Activated CD4-positive, alpha-beta memory T cell treated with anti-CD3 and anti-CD28 coated beads for 36 hours (primary cell): Measurements from ENCODE around the gene VARS2. TPM values are rescaled to one million over a fixed set of nuclear protein-coding genes. Genes with fewer than 3 reads are reported as not detected.
"Not testable (repeated sequence)": the region's sequence is repeated elsewhere in the genome, so short reads cannot be mapped to it uniquely, and the experiment has no call there.

Experiments
- CTCF ChIA-PET: fragments of 350-600 bp; sonication (Branson Sonifier 250); formaldehyde crosslinking; loops from one replicate; lab custom pipeline; 2021; ENCODE audit warnings: antibody characterized with exemption, inconsistent platforms; lab: Charles Lee
- POLR2A ChIA-PET: fragments of 350-600 bp; sonication (Branson Sonifier 250); formaldehyde crosslinking; loops from one replicate; lab custom pipeline; 2021; ENCODE audit warnings: antibody characterized with exemption; lab: Charles Lee
- DNase-seq: peaks from one replicate; pipeline ENCODE4 v3.0.0-alpha.2; 2020
- H3K27ac Mint-ChIP-seq: one replicate; pipeline ENCODE4 v1.8.0; 2021; ENCODE audit warnings: mixed read lengths
- H3K27me3 Mint-ChIP-seq: one replicate; pipeline ENCODE4 v1.8.0; 2021; ENCODE audit warnings: mixed read lengths
- H3K36me3 Mint-ChIP-seq: one replicate; pipeline ENCODE4 v1.8.0; 2021; ENCODE audit warnings: mixed read lengths
- H3K4me1 Mint-ChIP-seq: one replicate; pipeline ENCODE4 v1.8.0; 2021; ENCODE audit warnings: low read depth, mixed read lengths
- H3K4me3 Mint-ChIP-seq: one replicate; pipeline ENCODE4 v1.8.0; 2021; ENCODE audit warnings: mild to moderate bottlenecking, mixed read lengths
- H3K9me3 Mint-ChIP-seq: one replicate; pipeline ENCODE4 v1.8.0; 2021; ENCODE audit warnings: mixed read lengths
- intact Hi-C: fragments of 100-400 bp; cut with micrococcal nuclease; formaldehyde crosslinking; loops from one replicate; pipeline ENCODE4 v1.15.1; 2023
- total RNA-seq, 2 experiments: library from RNA; stranded (reverse); gene quantifications; one replicate each; pipeline ENCODE4 v1.2.3, GENCODE V29; 2021

The VARS2 gene
- total RNA-seq, 2 experiments from 2014 or later, result 56.9 to 68.9 TPM

DNA sequence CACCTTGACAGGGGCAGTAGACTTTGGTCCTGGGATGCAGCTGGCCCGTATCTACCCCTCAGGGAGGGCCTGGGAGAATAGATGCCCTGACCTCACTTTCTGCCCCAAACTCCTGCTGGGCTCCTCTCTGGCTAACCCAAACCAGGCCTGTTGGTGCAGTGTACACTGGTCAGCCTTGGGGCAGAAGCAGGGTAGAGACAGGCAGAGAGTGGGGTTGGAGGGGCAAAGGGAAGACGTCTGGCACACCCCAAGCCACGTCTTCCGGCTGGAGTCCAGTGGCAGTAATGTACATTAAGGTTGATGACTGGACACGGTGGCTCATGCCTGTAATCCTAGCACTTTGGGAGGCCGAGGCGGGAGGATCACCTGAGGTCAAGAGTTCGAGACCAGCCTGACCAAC, 20.4 kb upstream of the VARS2 start:
- Mint-ChIP-seq H3K4me1 (no peaks in the 10 kb centered on the region), H3K27me3 (no peaks in the 10 kb centered on the region), H3K9me3 (no peaks in the 10 kb centered on the region), H3K27ac (no peak overlapping the region), H3K4me3 (no peak overlapping the region), H3K36me3 (no peaks in the 10 kb centered on the region)
- no peak for DNase-seq
- ChIA-PET CTCF (no interaction called here), POLR2A (no interaction called here)
- intact Hi-C loops, result no loop called here

DNA sequence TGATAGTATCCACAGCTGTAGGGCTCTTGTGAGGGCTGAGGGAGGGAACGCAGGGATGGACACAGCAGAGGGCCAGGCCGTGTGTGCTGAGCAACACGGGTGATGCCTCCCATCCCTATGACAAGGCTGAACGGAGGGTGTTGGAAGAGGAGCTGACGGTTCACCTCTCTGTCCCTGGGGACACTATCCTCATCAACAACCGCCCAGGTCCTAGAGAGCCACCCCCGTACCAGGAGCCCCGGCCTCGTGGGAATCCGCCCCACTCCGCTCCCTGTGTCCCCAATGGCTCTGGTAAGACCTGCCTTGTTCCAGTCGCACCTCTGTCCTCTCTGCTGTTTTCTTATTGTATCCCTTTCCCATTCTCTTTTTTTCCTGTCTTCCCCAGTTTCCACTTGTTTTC, 19.7 kb upstream of the VARS2 start:
- CTCF ChIA-PET, result interaction anchor here (0.6 kb wide), 1 partner anchor 66 kb away, joined by 3 read pairs; no protein-coding TSS in a partner anchor
- no peaks in the 10 kb centered on the region for H3K36me3 Mint-ChIP-seq

DNA sequence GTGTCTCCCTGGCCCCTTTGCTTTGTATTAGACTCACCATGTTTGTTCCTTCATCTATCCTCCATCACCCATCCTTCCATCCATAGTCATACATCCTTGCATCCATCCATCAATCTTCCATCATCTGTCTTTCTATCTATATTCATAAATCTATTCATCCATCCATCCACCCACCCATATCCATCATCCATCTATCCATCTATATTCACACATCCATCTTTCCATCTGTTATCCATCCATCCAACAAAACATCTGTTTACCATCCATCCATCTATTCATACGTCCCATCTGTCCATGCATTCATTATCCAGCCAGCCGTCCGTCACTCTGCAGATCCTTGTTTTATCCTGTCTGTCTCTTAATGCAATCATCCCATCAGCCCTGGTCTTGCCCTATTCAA, 19.1 kb upstream of the VARS2 start:
- CTCF ChIA-PET, result no interaction called here
- Mint-ChIP-seq H3K4me1 (no peaks in the 10 kb centered on the region), H3K27ac (no peak overlapping the region), H3K4me3 (no peak overlapping the region), H3K27me3 (no peaks in the 10 kb centered on the region), H3K36me3 (no peaks in the 10 kb centered on the region), H3K9me3 (no peaks in the 10 kb centered on the region)
- DNase-seq, result no peak
- POLR2A ChIA-PET, result no interaction called here
- intact Hi-C loops, result no loop called here

More for the DNA sequence above, 19.7 kb upstream of the VARS2 start:
- Mint-ChIP-seq H3K4me3 (no peak overlapping the region), H3K4me1 (no peaks in the 10 kb centered on the region), H3K27me3 (no peaks in the 10 kb centered on the region), H3K9me3 (no peaks in the 10 kb centered on the region), H3K27ac (no peak overlapping the region)
- POLR2A ChIA-PET, result no interaction called here
- intact Hi-C loops, result no loop called here
- DNase-seq, result no peak

DNA sequence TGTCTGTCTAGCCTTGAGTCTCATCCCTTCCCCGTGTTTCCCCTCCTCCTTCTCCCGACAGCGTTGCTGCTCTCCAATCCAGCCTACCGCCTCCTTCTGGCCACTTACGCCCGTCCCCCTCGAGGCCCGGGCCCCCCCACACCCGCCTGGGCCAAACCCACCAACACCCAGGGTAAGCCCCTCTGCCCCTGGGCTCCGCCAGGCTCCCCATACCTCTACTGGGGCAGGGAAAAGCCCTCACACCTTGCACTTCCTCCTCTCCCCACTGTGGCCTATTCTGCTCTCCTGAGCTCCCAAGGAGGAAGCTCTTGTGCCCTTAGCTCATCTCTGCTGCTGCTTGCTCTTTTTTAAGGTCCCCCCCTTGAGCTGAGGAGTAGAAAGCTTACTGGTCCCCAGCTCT, 18.7 kb upstream of the VARS2 start:
- H3K36me3 Mint-ChIP-seq, result no peaks in the 10 kb centered on the region
- H3K4me1 Mint-ChIP-seq, result no peaks in the 10 kb centered on the region
- H3K4me3 Mint-ChIP-seq, result no peak overlapping the region
- intact Hi-C loops, result no loop called here
- no peak overlapping the region for H3K27ac Mint-ChIP-seq
- H3K27me3 Mint-ChIP-seq, result no peaks in the 10 kb centered on the region
- ChIA-PET POLR2A (interaction anchor here (1.1 kb wide), 1 partner anchor 66 kb away, joined by 3 read pairs; no protein-coding TSS in a partner anchor), CTCF (interaction anchor here (1.1 kb wide), 1 partner anchor 18 kb away, joined by 4 read pairs; no protein-coding TSS in a partner anchor)
- no peak for DNase-seq
- H3K9me3 Mint-ChIP-seq, result no peaks in the 10 kb centered on the region

DNA sequence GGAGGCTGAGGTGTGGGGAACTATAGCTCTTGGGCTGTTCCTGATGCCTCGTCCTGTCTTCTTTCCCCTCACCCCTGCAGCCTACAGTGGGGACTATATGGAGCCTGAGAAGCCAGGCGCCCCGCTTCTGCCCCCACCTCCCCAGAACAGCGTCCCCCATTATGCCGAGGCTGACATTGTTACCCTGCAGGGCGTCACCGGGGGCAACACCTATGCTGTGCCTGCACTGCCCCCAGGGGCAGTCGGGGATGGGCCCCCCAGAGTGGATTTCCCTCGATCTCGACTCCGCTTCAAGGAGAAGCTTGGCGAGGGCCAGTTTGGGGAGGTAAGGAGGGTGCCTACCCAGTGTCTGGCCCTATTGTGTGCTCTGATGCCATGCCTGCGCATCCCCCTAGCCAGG, 17.5 kb upstream of the VARS2 start:
- H3K27ac Mint-ChIP-seq, result no peak overlapping the region
- DNase-seq, result no peak
- H3K27me3 Mint-ChIP-seq, result no peaks in the 10 kb centered on the region
- intact Hi-C loops, result no loop called here
- H3K4me3 Mint-ChIP-seq, result no peak overlapping the region
- ChIA-PET POLR2A (interaction anchor here (1.1 kb wide), 1 partner anchor 67 kb away, joined by 3 read pairs; no protein-coding TSS in a partner anchor), CTCF (interaction anchor here (1.1 kb wide), 1 partner anchor 19 kb away, joined by 4 read pairs; no protein-coding TSS in a partner anchor)
- H3K36me3 Mint-ChIP-seq, result no peaks in the 10 kb centered on the region
- H3K9me3 Mint-ChIP-seq, result no peaks in the 10 kb centered on the region
- peaks cover 2% of the 10 kb centered on the region for H3K4me1 Mint-ChIP-seq

DNA sequence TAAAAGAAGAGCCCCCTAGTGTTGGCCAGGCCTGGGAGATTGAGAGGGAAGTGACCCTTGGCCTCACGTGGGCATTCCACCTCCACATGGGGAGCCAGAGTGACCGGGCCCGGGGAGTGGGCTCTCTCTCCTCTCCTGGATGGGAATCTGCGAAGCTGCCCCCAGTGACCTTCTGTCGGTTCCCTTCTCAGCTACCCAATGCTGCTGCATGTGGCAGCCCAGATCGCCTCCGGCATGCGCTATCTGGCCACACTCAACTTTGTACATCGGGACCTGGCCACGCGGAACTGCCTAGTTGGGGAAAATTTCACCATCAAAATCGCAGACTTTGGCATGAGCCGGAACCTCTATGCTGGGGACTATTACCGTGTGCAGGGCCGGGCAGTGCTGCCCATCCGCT, 16.2 kb upstream of the VARS2 start:
- ChIA-PET POLR2A (no interaction called here), CTCF (interaction anchor here (1.1 kb wide), 1 partner anchor 189 kb away, joined by 3 read pairs; no protein-coding TSS in a partner anchor)
- no peak for DNase-seq
- Mint-ChIP-seq H3K4me1 (peaks cover 2% of the 10 kb centered on the region), H3K9me3 (no peaks in the 10 kb centered on the region), H3K27ac (no peak overlapping the region), H3K27me3 (no peaks in the 10 kb centered on the region), H3K36me3 (no peaks in the 10 kb centered on the region), H3K4me3 (no peak overlapping the region)
- intact Hi-C loops, result no loop called here

DNA sequence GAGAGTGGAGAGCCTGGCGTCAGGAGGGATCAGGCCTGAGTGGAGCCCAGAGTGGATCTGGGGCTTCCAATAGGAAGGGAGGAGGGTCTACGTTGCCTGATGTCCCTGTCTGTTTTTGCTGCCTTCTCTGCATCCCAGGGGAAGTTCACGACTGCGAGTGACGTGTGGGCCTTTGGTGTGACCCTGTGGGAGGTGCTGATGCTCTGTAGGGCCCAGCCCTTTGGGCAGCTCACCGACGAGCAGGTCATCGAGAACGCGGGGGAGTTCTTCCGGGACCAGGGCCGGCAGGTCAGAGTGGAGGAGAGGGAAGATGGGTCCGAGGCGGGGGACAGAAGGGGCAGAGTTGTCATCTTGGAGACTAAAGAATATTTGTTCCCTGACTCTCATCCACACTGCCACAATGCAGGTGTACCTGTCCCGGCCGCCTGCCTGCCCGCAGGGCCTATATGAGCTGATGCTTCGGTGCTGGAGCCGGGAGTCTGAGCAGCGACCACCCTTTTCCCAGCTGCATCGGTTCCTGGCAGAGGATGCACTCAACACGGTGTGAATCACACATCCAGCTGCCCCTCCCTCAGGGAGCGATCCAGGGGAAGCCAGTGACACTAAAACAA, 15.2 kb upstream of the VARS2 start:
- intact Hi-C loops, result no loop called here
- DNase-seq, result no peak
- H3K36me3 Mint-ChIP-seq, result no peaks in the 10 kb centered on the region
- ChIA-PET POLR2A (no interaction called here), CTCF (interaction anchor here (1.1 to 1.3 kb wide), 3 partner anchors 169 to 188 kb away, joined by 3 read pairs; no protein-coding TSS in a partner anchor)
- H3K4me1 Mint-ChIP-seq, result peaks cover 2% of the 10 kb centered on the region
- no peak overlapping the region for H3K4me3 Mint-ChIP-seq
- H3K27ac Mint-ChIP-seq, result no peak overlapping the region
- H3K27me3 Mint-ChIP-seq, result no peaks in the 10 kb centered on the region
- no peaks in the 10 kb centered on the region for H3K9me3 Mint-ChIP-seq

DNA sequence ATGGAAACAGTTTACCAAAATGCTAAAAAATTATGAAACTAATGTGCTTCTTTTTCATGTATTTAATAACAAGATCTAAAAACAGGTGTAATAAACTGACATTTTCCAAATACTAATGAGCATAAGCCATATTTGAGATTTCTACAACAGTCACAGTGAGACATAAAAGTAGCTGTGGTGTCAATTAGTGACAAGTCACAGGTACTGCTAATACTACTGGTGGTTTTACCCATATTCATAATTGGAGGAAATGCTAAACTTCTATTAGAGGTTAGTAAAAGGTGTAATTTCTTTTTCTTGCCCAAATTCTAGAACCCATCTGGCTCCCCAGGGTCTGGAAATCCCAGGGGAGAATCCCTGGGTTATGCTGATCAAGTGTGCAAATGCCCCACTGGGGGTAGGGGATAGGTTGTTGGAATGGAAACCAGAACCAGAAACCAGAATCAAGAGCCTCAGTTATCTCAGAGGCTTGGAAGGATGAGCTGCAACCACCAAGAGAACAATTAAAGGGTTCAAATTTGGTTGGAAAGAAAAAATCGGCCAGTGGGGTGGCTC, 13.1 kb upstream of the VARS2 start:
- H3K4me3 Mint-ChIP-seq, result no peak overlapping the region
- H3K9me3 Mint-ChIP-seq, result no peaks in the 10 kb centered on the region
- H3K27ac Mint-ChIP-seq, result no peak overlapping the region
- ChIA-PET CTCF (interaction anchor here (2.0 kb wide), 1 partner anchor 179 kb away, joined by 9 read pairs; no protein-coding TSS in a partner anchor), POLR2A (no interaction called here)
- H3K36me3 Mint-ChIP-seq, result no peaks in the 10 kb centered on the region
- intact Hi-C loops, result no loop called here
- no peak for DNase-seq
- peaks cover 2% of the 10 kb centered on the region for H3K4me1 Mint-ChIP-seq
- H3K27me3 Mint-ChIP-seq, result no peaks in the 10 kb centered on the region

DNA sequence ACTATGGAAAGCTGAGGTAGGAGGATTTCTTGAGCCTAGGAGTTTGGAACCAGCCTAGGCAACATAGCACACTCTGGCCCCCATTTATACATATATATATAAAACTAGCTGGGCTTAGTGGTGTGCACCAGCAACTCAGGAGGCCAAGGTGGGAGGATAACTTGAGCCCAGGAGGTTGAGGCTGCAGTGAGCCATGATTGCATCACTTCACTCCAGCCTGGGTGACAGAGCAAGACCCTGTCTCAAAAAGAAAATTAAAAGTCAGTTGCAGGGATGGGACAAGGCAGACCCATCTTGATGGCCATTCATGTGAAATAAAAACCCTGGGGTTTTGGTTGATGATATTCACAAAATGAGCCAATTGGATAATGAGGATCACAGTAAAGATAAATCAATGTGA, 12.6 kb upstream of the VARS2 start:
- no peaks in the 10 kb centered on the region for H3K27me3 Mint-ChIP-seq
- H3K4me1 Mint-ChIP-seq, result peaks cover 2% of the 10 kb centered on the region
- CTCF ChIA-PET, result interaction anchor here (1.3 to 2.0 kb wide), 2 partner anchors 12 to 178 kb away, joined by 4 to 9 read pairs; partner anchors contain the start of gene VARS2
- no peak for DNase-seq
- H3K9me3 Mint-ChIP-seq, result no peaks in the 10 kb centered on the region
- no peak overlapping the region for H3K27ac Mint-ChIP-seq
- no peak overlapping the region for H3K4me3 Mint-ChIP-seq
- POLR2A ChIA-PET, result no interaction called here
- no peaks in the 10 kb centered on the region for H3K36me3 Mint-ChIP-seq
- intact Hi-C loops, result no loop called here

DNA sequence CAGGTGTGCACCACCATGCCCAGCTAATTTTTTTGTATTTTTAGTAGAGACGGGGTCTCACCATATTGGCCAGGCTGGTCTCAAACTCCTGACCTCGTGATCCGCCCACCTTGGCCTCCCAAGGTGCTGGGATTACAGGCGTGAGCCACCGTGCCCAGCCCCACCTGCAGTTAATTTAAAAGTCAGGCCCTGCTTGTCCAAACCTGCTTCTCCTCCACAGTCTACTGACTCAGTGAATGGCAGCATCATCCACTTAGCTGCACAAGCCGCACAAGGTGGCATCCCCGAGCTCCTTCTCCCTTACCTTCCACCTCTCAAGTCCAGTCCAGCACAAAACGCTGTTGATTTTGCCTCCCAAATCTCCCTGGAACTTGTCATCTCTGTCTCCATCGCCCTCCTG, 11.8 kb upstream of the VARS2 start:
- H3K4me1 Mint-ChIP-seq, POLR2A ChIA-PET, H3K36me3 Mint-ChIP-seq, DNase-seq, H3K4me3 Mint-ChIP-seq, intact Hi-C loops, H3K27me3 Mint-ChIP-seq, H3K9me3 Mint-ChIP-seq, H3K27ac Mint-ChIP-seq: not testable (repeated sequence)
- CTCF ChIA-PET, result interaction anchor here (1.3 to 2.0 kb wide), 2 partner anchors 12 to 177 kb away, joined by 4 to 9 read pairs; partner anchors contain the start of gene VARS2

DNA sequence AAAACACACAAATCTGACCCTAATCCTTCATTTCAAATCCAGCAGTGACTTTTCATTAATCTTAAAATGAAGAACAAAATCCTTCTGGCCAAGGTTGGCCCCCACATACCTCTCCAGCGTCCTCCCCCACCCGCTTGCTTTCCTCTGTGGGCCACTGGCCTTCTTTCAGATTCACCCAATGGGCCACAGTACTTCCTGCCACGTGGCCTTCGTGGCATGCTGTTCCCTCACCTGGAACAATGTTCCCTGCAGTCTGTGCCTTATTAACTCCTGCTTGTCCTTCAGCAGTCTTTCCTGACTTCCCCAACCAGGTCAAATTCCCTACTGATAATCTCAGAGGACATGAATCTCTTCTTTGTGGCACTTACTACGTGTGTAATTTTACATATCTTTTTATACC, 11.3 kb upstream of the VARS2 start:
- H3K27me3 Mint-ChIP-seq, result no peaks in the 10 kb centered on the region
- no peaks in the 10 kb centered on the region for H3K36me3 Mint-ChIP-seq
- intact Hi-C loops, result no loop called here
- no peak for DNase-seq
- H3K4me3 Mint-ChIP-seq, result no peak overlapping the region
- POLR2A ChIA-PET, result no interaction called here
- H3K9me3 Mint-ChIP-seq, result no peaks in the 10 kb centered on the region
- peaks cover 4% of the 10 kb centered on the region for H3K4me1 Mint-ChIP-seq
- no peak overlapping the region for H3K27ac Mint-ChIP-seq
- CTCF ChIA-PET, result no interaction called here

DNA sequence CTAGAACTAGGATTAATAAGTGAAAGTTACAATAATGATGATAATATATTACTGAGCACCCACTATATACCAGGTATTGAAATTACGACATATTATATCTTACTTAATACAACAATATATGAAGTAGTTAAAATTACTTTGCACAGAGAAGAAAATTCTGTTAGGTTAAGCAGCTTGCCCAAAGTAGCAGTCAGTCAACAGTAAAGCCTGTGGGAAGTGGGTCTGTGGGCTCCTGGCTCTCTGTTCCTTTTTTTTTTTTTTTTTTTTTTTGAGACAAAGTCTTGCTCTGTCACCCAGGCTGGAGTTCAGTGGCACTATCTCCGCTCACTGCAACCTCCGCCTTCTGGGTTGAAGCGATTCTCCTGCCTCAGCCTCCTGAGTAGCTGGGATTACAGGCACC, 10.8 kb upstream of the VARS2 start:
- no peak overlapping the region for H3K4me3 Mint-ChIP-seq
- intact Hi-C loops, result no loop called here
- H3K27me3 Mint-ChIP-seq, result no peaks in the 10 kb centered on the region
- no peaks in the 10 kb centered on the region for H3K36me3 Mint-ChIP-seq
- POLR2A ChIA-PET, result no interaction called here
- CTCF ChIA-PET, result interaction anchor here (0.6 to 1.4 kb wide), 3 partner anchors 59 to 177 kb away, joined by 3 to 4 read pairs (median 4); no protein-coding TSS in a partner anchor
- peaks cover 4% of the 10 kb centered on the region for H3K4me1 Mint-ChIP-seq
- no peak overlapping the region for H3K27ac Mint-ChIP-seq
- no peak for DNase-seq
- H3K9me3 Mint-ChIP-seq, result no peaks in the 10 kb centered on the region
